PC-9 (cell line): ENCODE results near the gene ZNF75A. TPM values are rescaled to one million over a fixed set of nuclear protein-coding genes. Genes with fewer than 3 reads are reported as not detected.

Experiments
- BruUV-seq: library from RNA; stranded (reverse); fragments of 400-500 nt; replicated peaks from 2 replicates; lab custom pipeline; 2021; lab: Mats Ljungman, UMichigan
- CTCF ChIA-PET: fragments of 300-600 bp; sonication (Branson Sonifier 250); formaldehyde crosslinking; loops from one replicate; lab custom pipeline; 2022; ENCODE audit warnings: antibody characterized with exemption; lab: Charles Lee
- POLR2A ChIA-PET: fragments of 300-600 bp; sonication (Branson Sonifier 250); formaldehyde crosslinking; loops from one replicate; lab custom pipeline; 2022; ENCODE audit warnings: antibody characterized with exemption; ENCODE audit not compliant: unreplicated experiment; lab: Charles Lee
- DNase-seq, 2 experiments: peaks; one replicate each; pipeline versions ENCODE4 v3.0.0 to v3.0.0-alpha.2; 2015 to 2022; ENCODE audit warnings: mixed read lengths in 1 of 2
- H2AFZ ChIP-seq: fragments of 200-600 bp; sonication (generic); 2 replicates; pipeline ENCODE4 v1.8.1; 2017; ENCODE audit warnings: antibody characterized with exemption
- H3F3A ChIP-seq: fragments of 200-600 bp; sonication (generic); 2 replicates; pipeline ENCODE4 v1.8.1; 2017; ENCODE audit warnings: antibody characterized with exemption, mild to moderate bottlenecking, low read depth; ENCODE audit not compliant: insufficient read depth
- H3K27ac ChIP-seq: fragments of 200-600 bp; sonication (generic); 2 replicates; pipeline ENCODE4 v1.6.1; 2016; ENCODE audit warnings: mixed run types
- H3K27me3 ChIP-seq: fragments of 200-600 bp; sonication (generic); 2 replicates; pipeline ENCODE4 v1.6.1; 2016; ENCODE audit warnings: low read depth, mixed run types; ENCODE audit not compliant: insufficient read depth
- H3K36me3 ChIP-seq: fragments of 200-600 bp; sonication (generic); 2 replicates; pipeline ENCODE4 v1.6.1; 2016; ENCODE audit warnings: low read depth, mixed run types
- H3K4me1 ChIP-seq: fragments of 200-600 bp; sonication (generic); replicated peaks from 2 replicates; pipeline ENCODE4 v1.6.1; 2016; ENCODE audit warnings: mixed run types; ENCODE audit not compliant: insufficient read depth
- H3K4me2 ChIP-seq: fragments of 200-600 bp; sonication (generic); 2 replicates; pipeline ENCODE4 v1.6.1; 2017; ENCODE audit warnings: mixed run types
- H3K4me3 ChIP-seq: fragments of 200-600 bp; sonication (generic); 2 replicates; pipeline ENCODE4 v1.6.1; 2016; ENCODE audit warnings: mixed run types
- H3K79me2 ChIP-seq: fragments of 200-600 bp; sonication (generic); 2 replicates; pipeline ENCODE4 v1.6.1; 2017; ENCODE audit warnings: low read depth, mixed run types
- H3K9me2 ChIP-seq: fragments of 200-600 bp; sonication (generic); 2 replicates; pipeline ENCODE4 v1.8.1; 2017; ENCODE audit warnings: mild to moderate bottlenecking; ENCODE audit not compliant: insufficient read depth
- H3K9me3 ChIP-seq: fragments of 200-600 bp; sonication (generic); 2 replicates; pipeline ENCODE4 v1.8.1; 2016; ENCODE audit warnings: low read depth; ENCODE audit not compliant: insufficient read depth
- H4K20me1 ChIP-seq: fragments of 200-600 bp; sonication (generic); 2 replicates; pipeline ENCODE4 v1.8.1; 2017; ENCODE audit not compliant: insufficient read depth
- EZH2 ChIP-seq: fragments of 200-600 bp; sonication (generic); IDR thresholded peaks from 2 replicates; pipeline ENCODE4 v1.8.0; 2017; ENCODE audit warnings: antibody characterized with exemption, low read depth
- intact Hi-C: fragments of 100-400 bp; cut with micrococcal nuclease; formaldehyde crosslinking; loops from one replicate; pipeline ENCODE4 v1.10.0; 2022; ENCODE audit not compliant: unreplicated experiment
- total RNA-seq: library from RNA; stranded (reverse); gene quantifications from 2 replicates; pipeline ENCODE4 v1.2.3, GENCODE V29; 2021
- TF ChIP-seq, protein P1 (sequence below): fragments of 200-600 bp; sonication (generic); conservative IDR thresholded peaks from 2 replicates; pipeline ENCODE4 v1.6.1; 2017; ENCODE audit warnings: mixed run types, antibody characterized with exemption, mild to moderate bottlenecking, moderate library complexity

ZNF75A gene
- total RNA-seq, 1 experiment from 2014 or later = 35.2 TPM

DNA sequence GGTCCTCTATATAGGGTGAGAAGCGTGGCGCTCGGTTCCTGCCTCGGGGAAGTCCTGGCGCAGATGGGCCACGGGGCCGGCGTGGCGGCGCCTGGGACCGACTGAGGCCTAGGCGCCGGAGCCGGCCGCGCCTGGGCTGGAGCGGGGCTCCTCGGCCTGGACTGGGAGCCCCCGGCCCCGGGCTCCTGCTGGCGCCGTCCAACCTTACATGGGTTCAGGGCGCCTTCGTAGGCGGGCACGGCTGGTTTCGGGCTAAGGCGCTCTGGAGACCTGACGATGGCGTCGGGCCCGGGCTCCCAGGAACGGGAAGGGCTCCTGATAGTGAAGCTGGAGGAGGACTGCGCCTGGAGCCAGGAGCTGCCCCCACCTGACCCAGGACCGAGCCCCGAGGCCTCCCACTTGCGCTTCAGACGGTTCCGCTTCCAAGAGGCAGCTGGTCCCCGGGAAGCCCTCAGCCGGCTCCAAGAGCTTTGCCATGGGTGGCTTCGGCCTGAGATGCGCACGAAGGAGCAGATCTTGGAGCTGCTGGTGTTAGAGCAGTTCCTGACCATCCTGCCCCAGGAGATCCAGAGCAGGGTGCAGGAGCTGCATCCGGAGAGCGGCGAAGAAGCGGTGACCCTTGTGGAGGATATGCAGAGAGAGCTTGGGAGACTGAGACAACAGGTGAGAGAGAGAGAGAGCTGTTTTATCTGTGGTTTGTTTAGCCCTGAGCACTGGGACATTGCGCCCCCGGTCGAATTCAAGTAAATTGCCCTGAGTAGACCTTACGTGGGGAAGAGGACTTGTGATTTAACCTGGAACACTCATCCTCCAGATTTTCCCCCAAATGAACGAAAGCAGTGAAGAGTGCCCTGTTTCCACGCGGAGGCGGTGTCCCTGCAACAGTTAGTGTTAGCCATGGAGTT is 21.5 kb upstream of the ZNF75A start:
- TSS peak; percentile 31 for BruUV-seq
- H2AFZ ChIP-seq = peak overlapping the region; percentile 74
- POLR2A ChIA-PET = interaction anchor here (0.7 kb wide), 2 partner anchors 20 to 149 kb away, joined by 3 to 5 read pairs; partner anchors contain the start of gene ZNF213

GRCh38 chr16:3285131-3285530 is 20.2 kb upstream of the ZNF75A start:
- Histone ChIP-seq H3K9me3 (peaks cover 39% of the 10 kb centered on the region), H3F3A (peaks cover 8% of the 10 kb centered on the region; the same call in 1 of the 2 replicates), H3K4me3 (peak overlapping the region; percentile 63; the same call in 1 of the 2 replicates), H3K9me2 (no peaks in the 10 kb centered on the region), H3K4me1 (peaks cover 18% of the 10 kb centered on the region), H3K4me2 (peak overlapping the region; percentile 90), H4K20me1 (no peaks in the 10 kb centered on the region), H3K36me3 (peaks cover 56% of the 10 kb centered on the region), H3K79me2 (peaks cover 65% of the 10 kb centered on the region), H2AFZ (no peak overlapping the region), H3K27ac (no peak overlapping the region), H3K27me3 (no peaks in the 10 kb centered on the region)
- CTCF ChIA-PET = interaction anchor here (0.6 kb wide), 1 partner anchor 187 kb away, joined by 8 read pairs; no protein-coding TSS in a partner anchor
- intact Hi-C loops = no loop called here
- TF ChIP-seq EZH2 = no peak
- TF ChIP-seq, protein P1, sequence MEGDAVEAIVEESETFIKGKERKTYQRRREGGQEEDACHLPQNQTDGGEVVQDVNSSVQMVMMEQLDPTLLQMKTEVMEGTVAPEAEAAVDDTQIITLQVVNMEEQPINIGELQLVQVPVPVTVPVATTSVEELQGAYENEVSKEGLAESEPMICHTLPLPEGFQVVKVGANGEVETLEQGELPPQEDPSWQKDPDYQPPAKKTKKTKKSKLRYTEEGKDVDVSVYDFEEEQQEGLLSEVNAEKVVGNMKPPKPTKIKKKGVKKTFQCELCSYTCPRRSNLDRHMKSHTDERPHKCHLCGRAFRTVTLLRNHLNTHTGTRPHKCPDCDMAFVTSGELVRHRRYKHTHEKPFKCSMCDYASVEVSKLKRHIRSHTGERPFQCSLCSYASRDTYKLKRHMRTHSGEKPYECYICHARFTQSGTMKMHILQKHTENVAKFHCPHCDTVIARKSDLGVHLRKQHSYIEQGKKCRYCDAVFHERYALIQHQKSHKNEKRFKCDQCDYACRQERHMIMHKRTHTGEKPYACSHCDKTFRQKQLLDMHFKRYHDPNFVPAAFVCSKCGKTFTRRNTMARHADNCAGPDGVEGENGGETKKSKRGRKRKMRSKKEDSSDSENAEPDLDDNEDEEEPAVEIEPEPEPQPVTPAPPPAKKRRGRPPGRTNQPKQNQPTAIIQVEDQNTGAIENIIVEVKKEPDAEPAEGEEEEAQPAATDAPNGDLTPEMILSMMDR = no peak
- no TSS peak for BruUV-seq
- DNase-seq = no peak
- POLR2A ChIA-PET = interaction anchor here (0.6 kb wide), 1 partner anchor 102 kb away, joined by 3 read pairs; no protein-coding TSS in a partner anchor

More for the DNA sequence above, 21.5 kb upstream of the ZNF75A start:
- H3K4me3 ChIP-seq = peak overlapping the region; percentile 63
- no peaks in the 10 kb centered on the region for H3K27me3 ChIP-seq
- H3K79me2 ChIP-seq = peaks cover 53% of the 10 kb centered on the region
- intact Hi-C loops = loop anchor here (1.0 to 2.0 kb wide), 4 partner anchors 49 to 217 kb away; partner anchors contain the start of genes CLUAP1, ZNF174, ZNF200 and ZSCAN32
- peak overlapping the region; percentile 97 for H3K27ac ChIP-seq
- H3K4me1 ChIP-seq = peaks cover 18% of the 10 kb centered on the region
- CTCF ChIA-PET = interaction anchor here (0.6 kb wide), 2 partner anchors 109 to 320 kb away, joined by 3 to 11 read pairs; no protein-coding TSS in a partner anchor
- no peak for DNase-seq
- peaks cover 8% of the 10 kb centered on the region; the same call in 1 of the 2 replicates for H3F3A ChIP-seq
- H3K4me2 ChIP-seq = peak overlapping the region; percentile 90
- H3K9me2 ChIP-seq = no peaks in the 10 kb centered on the region
- H4K20me1 ChIP-seq = no peaks in the 10 kb centered on the region
- peaks cover 43% of the 10 kb centered on the region for H3K36me3 ChIP-seq
- H3K9me3 ChIP-seq = peaks cover 26% of the 10 kb centered on the region
- TF ChIP-seq EZH2 = no peak
- TF ChIP-seq, protein P1 = no peak

DNA sequence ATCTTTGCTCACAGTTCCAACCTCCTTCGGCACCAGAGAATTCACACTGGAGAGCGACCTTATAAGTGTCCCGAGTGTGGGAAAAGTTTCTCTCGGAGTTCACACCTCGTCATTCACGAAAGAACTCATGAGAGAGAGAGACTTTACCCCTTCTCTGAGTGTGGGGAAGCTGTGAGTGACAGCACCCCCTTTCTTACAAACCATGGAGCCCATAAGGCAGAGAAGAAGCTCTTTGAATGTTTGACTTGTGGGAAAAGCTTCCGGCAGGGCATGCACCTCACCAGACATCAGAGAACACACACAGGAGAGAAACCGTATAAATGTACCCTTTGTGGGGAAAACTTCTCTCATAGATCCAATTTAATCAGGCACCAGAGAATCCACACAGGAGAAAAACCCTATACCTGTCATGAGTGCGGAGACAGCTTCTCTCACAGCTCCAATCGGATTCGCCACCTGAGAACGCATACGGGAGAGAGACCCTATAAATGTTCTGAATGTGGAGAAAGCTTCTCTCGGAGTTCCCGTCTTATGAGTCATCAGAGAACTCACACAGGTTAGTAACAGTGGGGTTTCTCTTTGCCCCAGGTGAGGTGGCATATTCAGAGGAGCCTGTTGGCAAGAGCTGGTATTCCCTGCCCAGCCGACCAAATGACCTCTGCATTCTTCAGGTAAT is 15.2 kb upstream of the ZNF75A start:
- Histone ChIP-seq H3K27me3 (no peaks in the 10 kb centered on the region), H3K9me2 (no peaks in the 10 kb centered on the region), H2AFZ (no peak overlapping the region), H3F3A (0 out of 2 replicates have a peak, but pooled peaks cover 11% of the 10 kb centered on the region), H3K4me1 (no peaks in the 10 kb centered on the region), H3K4me2 (no peak overlapping the region), H3K4me3 (no peak overlapping the region; the same call in 1 of the 2 replicates), H3K79me2 (peaks cover 57% of the 10 kb centered on the region), H3K36me3 (peaks cover 79% of the 10 kb centered on the region), H4K20me1 (no peaks in the 10 kb centered on the region), H3K9me3 (peaks cover 76% of the 10 kb centered on the region), H3K27ac (no peak overlapping the region)
- no peak for DNase-seq
- ChIA-PET CTCF (no interaction called here), POLR2A (interaction anchor here (0.5 to 0.6 kb wide), 2 partner anchors 12 to 155 kb away, joined by 3 to 4 read pairs; partner anchors contain the start of gene ZNF213)
- BruUV-seq = no TSS peak
- TF ChIP-seq, protein P1 = no peak
- no peak for TF ChIP-seq EZH2
- intact Hi-C loops = no loop called here
